ENCODE data around the gene ATIC.

- no peak for TF ChIP-seq CTCF (conservative IDR thresholded peaks at IDR 0.05 in 1 of 2, IDR thresholded peaks at IDR 0.05 in 1 of 2; ENCODE audit: low read depth in 1 of 2, low read length in 2 of 2)
- TF ChIP-seq EZH2 (IDR thresholded peaks at IDR 0.05; ENCODE audit: low read length, missing control alignments): no peak
Measured at GRCh38 chr2:215355801-215356200, 43.9 kb downstream of the ATIC start.
